C1 segment of cervical spinal cord (tissue), 14 donors: ENCODE results near the gene NR2F2.

Experiments used
- DNase-seq, 14 donors: peaks; one replicate each; lab custom pipeline; 2025; lab: John Stamatoyannopoulos, UW

NR2F2 gene

GRCh38 chr15:96330450-96331143 lies at the start of gene NR2F2:
NR2F2 (plus strand) TSS chr15:96330700; CDS start chr15:96332106, 1,406 bp downstream.
- peak in 12 of 14 donors; percentile 64 to 88 (median 79) for DNase-seq

GRCh38 chr15:96285305-96285704 lies 45.2 kb upstream of the NR2F2 start:
- DNase-seq, result no peak

- DNase-seq, result no peak
These were observed 44.7 kb upstream of the NR2F2 start for GRCh38 chr15:96285729-96286254.

GRCh38 chr15:96290679-96291078 lies 39.8 kb upstream of the NR2F2 start:
- no peak for DNase-seq

GRCh38 chr15:96292635-96293034 lies 37.9 kb upstream of the NR2F2 start:
- DNase-seq, result no peak

GRCh38 chr15:96293441-96293840 lies 37.1 kb upstream of the NR2F2 start:
- no peak for DNase-seq

GRCh38 chr15:96294766-96295165 lies 35.7 kb upstream of the NR2F2 start:
- no peak for DNase-seq

GRCh38 chr15:96296264-96296663 lies 34.2 kb upstream of the NR2F2 start:
- DNase-seq, result no peak

- DNase-seq, result no peak
These were observed 32.7 kb upstream of the NR2F2 start for GRCh38 chr15:96297783-96298182.

GRCh38 chr15:96298217-96298616 lies 32.3 kb upstream of the NR2F2 start:
- DNase-seq, result no peak

GRCh38 chr15:96300836-96301235 lies 29.7 kb upstream of the NR2F2 start:
- DNase-seq, result no peak

GRCh38 chr15:96303503-96304056 lies 26.9 kb upstream of the NR2F2 start:
- DNase-seq, result no peak

GRCh38 chr15:96304839-96305238 lies 25.7 kb upstream of the NR2F2 start:
- DNase-seq, result no peak

GRCh38 chr15:96306321-96306720 lies 24.2 kb upstream of the NR2F2 start:
- no peak for DNase-seq

- no peak for DNase-seq
These were observed 22.6 kb upstream of the NR2F2 start for GRCh38 chr15:96307856-96308394.

- DNase-seq, result no peak
These were observed 21.3 kb upstream of the NR2F2 start for GRCh38 chr15:96309143-96309660.

- no peak for DNase-seq
These were observed 19.1 kb upstream of the NR2F2 start for GRCh38 chr15:96311256-96311955.

GRCh38 chr15:96311956-96312294 lies 18.6 kb upstream of the NR2F2 start:
- no peak for DNase-seq

- no peak for DNase-seq
These were observed 17.7 kb upstream of the NR2F2 start for GRCh38 chr15:96312641-96313335.

GRCh38 chr15:96314518-96314917 lies 16.0 kb upstream of the NR2F2 start:
- no peak for DNase-seq

GRCh38 chr15:96314963-96315362 lies 15.5 kb upstream of the NR2F2 start:
- no peak for DNase-seq
